Activated naive CD4-positive, alpha-beta T cell treated with anti-CD3 and anti-CD28 coated beads, Interleukin-2, amount 50 U/mL, for 24 hours (primary cell): ENCODE measurements around the gene TMEM62.
A peak's percentile ranks its signal among the peaks of the same experiment; 100 is the strongest.
"Not testable (repeated sequence)": the region's sequence is repeated elsewhere in the genome, so short reads cannot be mapped to it uniquely, and the experiment has no call there.

Experiments
- H3K27ac Mint-ChIP-seq: one replicate; pipeline ENCODE4 v1.8.0; 2021; ENCODE audit warnings: mild to moderate bottlenecking, mixed read lengths
- H3K27me3 Mint-ChIP-seq: one replicate; pipeline ENCODE4 v1.8.0; 2021; ENCODE audit warnings: mixed read lengths
- H3K36me3 Mint-ChIP-seq: one replicate; pipeline ENCODE4 v1.8.0; 2021; ENCODE audit warnings: mixed read lengths
- H3K4me1 Mint-ChIP-seq: one replicate; pipeline ENCODE4 v1.8.0; 2021; ENCODE audit warnings: mixed read lengths
- H3K4me3 Mint-ChIP-seq: one replicate; pipeline ENCODE4 v1.8.0; 2021; ENCODE audit warnings: mild to moderate bottlenecking, mixed read lengths
- H3K9me3 Mint-ChIP-seq: one replicate; pipeline ENCODE4 v1.8.0; 2021; ENCODE audit warnings: mixed read lengths

Gene TMEM62

GRCh38 chr15:43143203-43143941 is 10.0 kb downstream of the TMEM62 start:
- Mint-ChIP-seq H3K9me3 (no peaks in the 10 kb centered on the region), H3K4me1 (peaks cover 16% of the 10 kb centered on the region), H3K36me3 (peaks cover 27% of the 10 kb centered on the region), H3K27ac (peak overlapping the region; percentile 30), H3K4me3 (no peak overlapping the region), H3K27me3 (no peaks in the 10 kb centered on the region)

GRCh38 chr15:43144512-43144911 is 11.1 kb downstream of the TMEM62 start:
- Mint-ChIP-seq H3K9me3 (no peaks in the 10 kb centered on the region), H3K36me3 (peaks cover 22% of the 10 kb centered on the region), H3K27me3 (no peaks in the 10 kb centered on the region), H3K4me1 (peaks cover 16% of the 10 kb centered on the region), H3K27ac (no peak overlapping the region), H3K4me3 (no peak overlapping the region)

GRCh38 chr15:43146184-43146583 is 12.8 kb downstream of the TMEM62 start:
- Mint-ChIP-seq H3K27ac (no peak overlapping the region), H3K4me3 (no peak overlapping the region), H3K36me3 (peaks cover 13% of the 10 kb centered on the region), H3K27me3 (no peaks in the 10 kb centered on the region), H3K4me1 (peaks cover 16% of the 10 kb centered on the region), H3K9me3 (no peaks in the 10 kb centered on the region)

- peaks cover 15% of the 10 kb centered on the region for H3K4me1 Mint-ChIP-seq
- H3K4me3 Mint-ChIP-seq: no peak overlapping the region
- no peaks in the 10 kb centered on the region for H3K27me3 Mint-ChIP-seq
- peaks cover 13% of the 10 kb centered on the region for H3K36me3 Mint-ChIP-seq
- no peaks in the 10 kb centered on the region for H3K9me3 Mint-ChIP-seq
- H3K27ac Mint-ChIP-seq: no peak overlapping the region
Observed at GRCh38 chr15:43150191-43150929, 17.0 kb downstream of the TMEM62 start.

- no peak overlapping the region for H3K27ac Mint-ChIP-seq
- no peaks in the 10 kb centered on the region for H3K9me3 Mint-ChIP-seq
- H3K36me3 Mint-ChIP-seq: peaks cover 13% of the 10 kb centered on the region
- peaks cover 15% of the 10 kb centered on the region for H3K4me1 Mint-ChIP-seq
- peak overlapping the region; percentile 15 for H3K4me3 Mint-ChIP-seq
- no peaks in the 10 kb centered on the region for H3K27me3 Mint-ChIP-seq
Observed at GRCh38 chr15:43151688-43152087, 18.3 kb downstream of the TMEM62 start.

GRCh38 chr15:43153269-43153668 is 19.9 kb downstream of the TMEM62 start:
- peaks cover 20% of the 10 kb centered on the region for H3K36me3 Mint-ChIP-seq
- no peaks in the 10 kb centered on the region for H3K9me3 Mint-ChIP-seq
- H3K27ac Mint-ChIP-seq: no peak overlapping the region
- H3K4me1 Mint-ChIP-seq: peaks cover 15% of the 10 kb centered on the region
- H3K4me3 Mint-ChIP-seq: no peak overlapping the region
- H3K27me3 Mint-ChIP-seq: no peaks in the 10 kb centered on the region

GRCh38 chr15:43165801-43166325 is 32.5 kb downstream of the TMEM62 start:
- H3K9me3 Mint-ChIP-seq: no peaks in the 10 kb centered on the region
- no peak overlapping the region for H3K4me3 Mint-ChIP-seq
- no peaks in the 10 kb centered on the region for H3K27me3 Mint-ChIP-seq
- peaks cover 22% of the 10 kb centered on the region for H3K36me3 Mint-ChIP-seq
- no peak overlapping the region for H3K27ac Mint-ChIP-seq
- H3K4me1 Mint-ChIP-seq: no peaks in the 10 kb centered on the region

- not testable (repeated sequence) for H3K27me3 Mint-ChIP-seq, H3K4me1 Mint-ChIP-seq, H3K27ac Mint-ChIP-seq, H3K4me3 Mint-ChIP-seq, H3K9me3 Mint-ChIP-seq
- H3K36me3 Mint-ChIP-seq: peaks cover 24% of the 10 kb centered on the region
Observed at GRCh38 chr15:43167261-43167660, 33.9 kb downstream of the TMEM62 start.

- Mint-ChIP-seq H3K9me3 (no peaks in the 10 kb centered on the region), H3K36me3 (peaks cover 28% of the 10 kb centered on the region), H3K4me1 (no peaks in the 10 kb centered on the region), H3K4me3 (no peak overlapping the region), H3K27ac (no peak overlapping the region), H3K27me3 (no peaks in the 10 kb centered on the region)
Observed at GRCh38 chr15:43168192-43169107, 35.1 kb downstream of the TMEM62 start.

GRCh38 chr15:43169888-43170287 is 36.5 kb downstream of the TMEM62 start:
- H3K9me3 Mint-ChIP-seq: no peaks in the 10 kb centered on the region
- no peak overlapping the region for H3K27ac Mint-ChIP-seq
- no peak overlapping the region for H3K4me3 Mint-ChIP-seq
- peaks cover 31% of the 10 kb centered on the region for H3K36me3 Mint-ChIP-seq
- H3K4me1 Mint-ChIP-seq: no peaks in the 10 kb centered on the region
- H3K27me3 Mint-ChIP-seq: no peaks in the 10 kb centered on the region

- not testable (repeated sequence) for H3K27ac Mint-ChIP-seq, H3K9me3 Mint-ChIP-seq, H3K4me1 Mint-ChIP-seq, H3K4me3 Mint-ChIP-seq, H3K27me3 Mint-ChIP-seq
- peaks cover 22% of the 10 kb centered on the region for H3K36me3 Mint-ChIP-seq
Observed at GRCh38 chr15:43175656-43176309, 42.4 kb downstream of the TMEM62 start.

- H3K4me1 Mint-ChIP-seq, H3K4me3 Mint-ChIP-seq, H3K27me3 Mint-ChIP-seq, H3K9me3 Mint-ChIP-seq: not testable (repeated sequence)
- Mint-ChIP-seq H3K36me3 (peaks cover 19% of the 10 kb centered on the region), H3K27ac (peak overlapping the region; percentile 62)
Observed at GRCh38 chr15:43177147-43177546, 43.8 kb downstream of the TMEM62 start.

- Mint-ChIP-seq H3K36me3 (no peaks in the 10 kb centered on the region), H3K4me1 (peaks cover 23% of the 10 kb centered on the region), H3K27me3 (no peaks in the 10 kb centered on the region), H3K4me3 (no peak overlapping the region), H3K9me3 (no peaks in the 10 kb centered on the region), H3K27ac (peak overlapping the region; percentile 53)
Observed at GRCh38 chr15:43183270-43183669, 49.9 kb downstream of the TMEM62 start.

GRCh38 chr15:43184407-43185124 is 51.2 kb downstream of the TMEM62 start:
- Mint-ChIP-seq H3K36me3 (peaks cover 3% of the 10 kb centered on the region), H3K27me3 (no peaks in the 10 kb centered on the region), H3K4me1 (peaks cover 31% of the 10 kb centered on the region), H3K4me3 (peak overlapping the region; percentile 95), H3K9me3 (no peaks in the 10 kb centered on the region), H3K27ac (peak overlapping the region; percentile 94)
